H1 (cell line): ENCODE measurements around the gene DNAH1. TPM values are rescaled to one million over a fixed set of nuclear protein-coding genes. Genes with fewer than 3 reads are reported as not detected.

Experiments
- CHD2 ChIP-seq: IDR thresholded peaks from 2 replicates; pipeline ENCODE4 v1.6.1; 2012; ENCODE audit warnings: low read length, improper control_type of control experiment
- CREB1 ChIP-seq: IDR thresholded peaks from 2 replicates; pipeline ENCODE4 v1.6.1; 2012; ENCODE audit warnings: inconsistent platforms
- CTCF ChIP-seq, 3 experiments: IDR thresholded peaks; 1 replicate in 2 of 3; 2 replicates in 1 of 3; pipeline versions ENCODE4 v1.5.1 to v1.6.1; 2011; ENCODE audit warnings: low read length in 3 of 3, mild to moderate bottlenecking in 3 of 3, inconsistent platforms in 2 of 3, low read depth in 1 of 3, moderate library complexity in 1 of 3; ENCODE audit not compliant: insufficient read depth in 1 of 3; ENCODE audit errors: control extremely low read depth in 1 of 3
- KDM1A ChIP-seq: fragments of 200-600, 300-600 bp; sonication (generic); IDR thresholded peaks from 2 replicates; pipeline ENCODE4 v1.7.1; 2016; ENCODE audit warnings: mild to moderate bottlenecking, low read length, borderline replicate concordance
- KDM4A ChIP-seq: IDR thresholded peaks from one replicate; pipeline ENCODE4 v1.7.1; 2012; ENCODE audit warnings: low read depth, mild to moderate bottlenecking, moderate library complexity, low read length, inconsistent platforms; ENCODE audit not compliant: severe bottlenecking
- MAX ChIP-seq: IDR thresholded peaks from 2 replicates; pipeline ENCODE4 v1.6.1; 2012; ENCODE audit warnings: inconsistent platforms
- POLR2AphosphoS5 ChIP-seq: IDR thresholded peaks from 2 replicates; pipeline ENCODE4 v1.6.1; 2011; ENCODE audit warnings: low read depth, low read length
- RNF2 ChIP-seq: fragments of 200-900, 300-1000 bp; sonication (generic); IDR thresholded peaks from 2 replicates; pipeline ENCODE4 v1.7.1; 2016; ENCODE audit warnings: borderline replicate concordance, low read depth, mild to moderate bottlenecking, antibody characterized with exemption, low read length; ENCODE audit not compliant: poor library complexity, severe bottlenecking; ENCODE audit errors: missing control alignments
- SP1 ChIP-seq: IDR thresholded peaks from 2 replicates; pipeline ENCODE4 v1.6.1; 2011; ENCODE audit warnings: low read depth, low read length
- SRF ChIP-seq: IDR thresholded peaks from 2 replicates; pipeline ENCODE4 v1.6.1; 2011; ENCODE audit warnings: mild to moderate bottlenecking, low read depth, low read length, moderate library complexity
- TAF7 ChIP-seq: optimal IDR thresholded peaks from 2 replicates; pipeline ENCODE3; 2011; ENCODE audit warnings: low read depth, mild to moderate bottlenecking, inconsistent platforms, low read length, moderate library complexity, borderline replicate concordance
- TBP ChIP-seq: IDR thresholded peaks from 2 replicates; pipeline ENCODE4 v1.6.1; 2011; ENCODE audit warnings: low read depth, low read length, improper control_type of control experiment
- polyA plus RNA-seq, 7 experiments: library from polyadenylated mRNA; depleted of rRNA in 3 of 7; stranded (reverse) in 5 of 7; unstranded in 2 of 7; fragments of >200 nt in 5 of 7; fragments of 200-250 nt in 2 of 7; gene quantifications; 1 replicate in 5 of 7; 2 replicates in 1 of 7; 4 replicates in 1 of 7; pipeline versions ENCODE4 v1.2.1 to v1.2.3, GENCODE V29; 2011 to 2013; ENCODE audit warnings: missing spikeins in 2 of 7, mixed read lengths in 2 of 7
- total RNA-seq: library from RNA; stranded (reverse); fragmentation: NEBNext Ultra II Directional; extraction: Animal tissue kit (Norgen Biotek cat#: 25700); gene quantifications from 2 replicates; pipeline ENCODE4 v1.2.1, GENCODE V29; 2021
- TF ChIP-seq, protein P1 (sequence below): IDR thresholded peaks from 2 replicates; pipeline ENCODE4 v1.6.1; 2012; ENCODE audit warnings: inconsistent platforms

DNAH1 gene
- total and polyA plus RNA-seq, 2 of the 8 experiments (the other 6 are each of a cell fraction or from before 2014, with no cell fraction given), result 1.0 to 1.5 TPM

DNA sequence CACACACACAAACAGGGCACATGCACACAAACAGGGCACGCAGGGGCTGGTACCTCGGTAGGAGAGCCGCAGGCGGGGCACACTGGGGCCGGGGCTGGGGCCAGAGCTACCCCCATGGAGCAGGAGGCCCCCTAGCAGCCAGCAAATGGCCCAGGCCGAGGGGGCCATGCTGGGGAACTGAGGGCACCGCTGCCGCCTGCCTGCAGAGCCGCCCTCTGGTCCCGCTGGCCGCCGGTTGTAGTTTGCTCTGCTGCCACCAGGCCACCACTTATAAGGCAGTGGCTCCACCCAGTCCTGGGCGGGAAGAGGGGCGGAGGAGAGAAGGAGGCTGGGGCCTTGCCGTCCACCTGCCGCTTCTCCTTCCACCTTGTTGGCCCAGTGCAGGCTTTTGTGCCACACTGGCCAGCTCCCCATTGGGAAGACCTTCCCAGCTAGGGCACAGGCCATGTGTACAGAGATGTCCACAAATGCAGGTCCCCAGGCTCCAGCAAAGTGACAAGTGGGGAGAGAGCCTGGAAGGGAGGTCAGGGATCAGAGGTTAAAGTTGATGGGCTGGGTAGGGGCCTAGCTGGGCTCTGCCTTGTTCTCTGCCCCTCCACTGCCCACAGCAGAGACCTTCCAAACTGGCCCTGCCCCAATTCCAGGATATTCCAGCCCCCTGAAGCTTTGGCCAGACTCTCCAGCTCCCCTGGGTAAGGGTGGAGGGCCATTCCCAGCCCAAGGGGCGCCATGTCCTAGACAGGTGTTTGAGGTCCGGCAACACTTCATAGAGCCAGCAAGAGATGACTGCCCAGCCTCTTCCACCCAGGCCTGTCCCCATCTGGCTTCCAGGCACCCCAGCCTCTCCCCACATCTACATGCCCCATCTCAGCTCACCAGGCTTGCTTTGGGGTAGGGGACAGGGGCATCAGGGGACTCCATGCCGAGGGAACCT, 129.0 kb downstream of the DNAH1 start, which contains the start of gene SEMA3G (continued):
- TF ChIP-seq SRF, result peak; percentile 45; the same call in 1 of the 2 replicates
- TF ChIP-seq TAF7, result peak; percentile 42
- 0 out of 2 replicates have a peak, but pooled peaks have one; percentile 27 for TF ChIP-seq SP1
- TF ChIP-seq KDM4A, result no peak
- no peak for TF ChIP-seq RNF2
- 0 out of 2 replicates have a peak, but pooled peaks have one; percentile 15 for TF ChIP-seq CREB1
- TF ChIP-seq KDM1A, result 0 out of 2 replicates have a peak, but pooled peaks have one; percentile 31
- TF ChIP-seq CHD2, result no peak
- TF ChIP-seq POLR2AphosphoS5, result peak; percentile 69
- TF ChIP-seq, protein P1, sequence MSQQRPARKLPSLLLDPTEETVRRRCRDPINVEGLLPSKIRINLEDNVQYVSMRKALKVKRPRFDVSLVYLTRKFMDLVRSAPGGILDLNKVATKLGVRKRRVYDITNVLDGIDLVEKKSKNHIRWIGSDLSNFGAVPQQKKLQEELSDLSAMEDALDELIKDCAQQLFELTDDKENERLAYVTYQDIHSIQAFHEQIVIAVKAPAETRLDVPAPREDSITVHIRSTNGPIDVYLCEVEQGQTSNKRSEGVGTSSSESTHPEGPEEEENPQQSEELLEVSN, result peak; percentile 91
- TF ChIP-seq TBP, result peak; percentile 92
- TF ChIP-seq MAX, result peak; percentile 57; the same call in 1 of the 2 replicates
- peak in 2 of 3 experiments; percentile 73; a peak in 3 of 4 replicates for TF ChIP-seq CTCF (IDR thresholded peaks at IDR 0.05; ENCODE audit: control extremely low read depth in 1 of 3, insufficient read depth in 1 of 3, low read depth in 1 of 3, low read length in 3 of 3)
